ENCODE results near the gene LEUTX.

- TF ChIP-seq TEAD4 (IDR thresholded peaks at IDR 0.05) (no peak), TAF1 (IDR thresholded peaks at IDR 0.05; ENCODE audit: low read depth) (no peak), EP300 (IDR thresholded peaks at IDR 0.05; ENCODE audit: borderline replicate concordance) (no peak), YY1 (IDR thresholded peaks at IDR 0.05; ENCODE audit: low read depth) (no peak), TCF12 (IDR thresholded peaks at IDR 0.05; ENCODE audit: low read depth) (no peak), CEBPB (IDR thresholded peaks at IDR 0.05) (no peak), RAD21 (IDR thresholded peaks at IDR 0.05; ENCODE audit: low read depth) (no peak), MAX (IDR thresholded peaks at IDR 0.05) (no peak), REST (IDR thresholded peaks at IDR 0.05; ENCODE audit: low read depth) (no peak), ZBTB7A (IDR thresholded peaks at IDR 0.05; ENCODE audit: low read depth) (no peak)
Measured at GRCh38 chr19:39752795-39753194, 25.9 kb upstream of the LEUTX start.
